Esophagus muscularis mucosa (tissue), 3 donors: ENCODE data around the gene LY6G6D.

Experiments used
- POLR2A ChIP-seq: fragments of 450-650 bp; IDR thresholded peaks from one replicate; pipeline ENCODE4 v1.6.1; 2017; ENCODE audit warnings: antibody characterized with exemption, moderate library complexity, mild to moderate bottlenecking, low read depth
- POLR2AphosphoS5 ChIP-seq, 2 donors: sonication (generic); formaldehyde crosslinking; IDR thresholded peaks; one replicate each; pipeline ENCODE4 v1.6.1; 2017; ENCODE audit warnings: antibody characterized with exemption in 2 of 2
- TF ChIP-seq, protein P1 (sequence below), 3 experiments: fragments of 200-600 bp in 2 of 3; fragments of 450-650 bp in 1 of 3; sonication (generic) in 2 of 3; IDR thresholded peaks; one replicate each; pipeline ENCODE4 v1.5.1; 2017 to 2019; ENCODE audit warnings: antibody characterized with exemption in 3 of 3, mild to moderate bottlenecking in 2 of 3, moderate library complexity in 1 of 3

DNA sequence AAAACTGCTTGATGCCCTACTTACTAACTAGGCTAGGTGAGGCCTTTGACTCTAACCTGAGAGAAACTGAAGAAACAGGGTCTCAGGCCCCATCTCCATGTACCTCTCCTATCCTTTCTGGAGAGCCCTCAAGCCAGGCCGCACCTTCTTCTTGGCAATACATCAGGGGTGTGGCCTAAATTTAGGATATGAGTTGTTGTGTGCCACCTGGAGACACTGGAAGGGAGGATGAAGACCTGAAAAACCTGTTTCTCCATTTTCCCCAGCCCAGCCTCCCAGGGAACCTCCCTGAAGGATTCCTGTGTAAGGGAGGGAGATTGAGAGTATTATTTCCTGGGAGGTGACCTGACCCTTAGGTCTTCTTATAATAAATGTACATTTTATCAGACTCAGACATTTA is 3.1 kb downstream of the LY6G6D start:
- TF ChIP-seq, protein P1, sequence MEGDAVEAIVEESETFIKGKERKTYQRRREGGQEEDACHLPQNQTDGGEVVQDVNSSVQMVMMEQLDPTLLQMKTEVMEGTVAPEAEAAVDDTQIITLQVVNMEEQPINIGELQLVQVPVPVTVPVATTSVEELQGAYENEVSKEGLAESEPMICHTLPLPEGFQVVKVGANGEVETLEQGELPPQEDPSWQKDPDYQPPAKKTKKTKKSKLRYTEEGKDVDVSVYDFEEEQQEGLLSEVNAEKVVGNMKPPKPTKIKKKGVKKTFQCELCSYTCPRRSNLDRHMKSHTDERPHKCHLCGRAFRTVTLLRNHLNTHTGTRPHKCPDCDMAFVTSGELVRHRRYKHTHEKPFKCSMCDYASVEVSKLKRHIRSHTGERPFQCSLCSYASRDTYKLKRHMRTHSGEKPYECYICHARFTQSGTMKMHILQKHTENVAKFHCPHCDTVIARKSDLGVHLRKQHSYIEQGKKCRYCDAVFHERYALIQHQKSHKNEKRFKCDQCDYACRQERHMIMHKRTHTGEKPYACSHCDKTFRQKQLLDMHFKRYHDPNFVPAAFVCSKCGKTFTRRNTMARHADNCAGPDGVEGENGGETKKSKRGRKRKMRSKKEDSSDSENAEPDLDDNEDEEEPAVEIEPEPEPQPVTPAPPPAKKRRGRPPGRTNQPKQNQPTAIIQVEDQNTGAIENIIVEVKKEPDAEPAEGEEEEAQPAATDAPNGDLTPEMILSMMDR (IDR thresholded peaks at IDR 0.05) = no peak
- TF ChIP-seq POLR2A (no peak), POLR2AphosphoS5 (IDR thresholded peaks at IDR 0.05) (no peak)
